GM12801 (cell line): ENCODE measurements around the gene DUXB.

Experiments used
- CTCF ChIP-seq: IDR thresholded peaks from one replicate; pipeline ENCODE4 v1.5.1; 2011; ENCODE audit warnings: control low read depth; ENCODE audit not compliant: insufficient read length; ENCODE audit errors: extremely low read depth

DUXB gene

GRCh38 chr16:75732871-75733270 is 31.6 kb upstream of the DUXB start:
- no peak for TF ChIP-seq CTCF

GRCh38 chr16:75727221-75727620 is 26.0 kb upstream of the DUXB start:
- no peak for TF ChIP-seq CTCF

GRCh38 chr16:75726390-75726789 is 25.1 kb upstream of the DUXB start, which contains the start of gene CPHXL:
CPHXL (minus strand) TSS chr16:75726490; CDS start chr16:75726442, 48 bp downstream.
- no peak for TF ChIP-seq CTCF

- TF ChIP-seq CTCF = no peak
Measured at GRCh38 chr16:75718452-75718851, 17.2 kb upstream of the DUXB start.

- no peak for TF ChIP-seq CTCF
Measured at GRCh38 chr16:75714661-75715060, 13.4 kb upstream of the DUXB start.

GRCh38 chr16:75710344-75710743 is 9.1 kb upstream of the DUXB start:
- no peak for TF ChIP-seq CTCF

GRCh38 chr16:75703306-75703705 is 2.0 kb upstream of the DUXB start:
- TF ChIP-seq CTCF = no peak

- no peak for TF ChIP-seq CTCF
Measured at GRCh38 chr16:75702242-75702641, 981 bp upstream of the DUXB start.
